Uterus (tissue), 4 donors: ENCODE results near the gene PCDHA4. TPM values are rescaled to one million over a fixed set of nuclear protein-coding genes. Genes with fewer than 3 reads are reported as not detected.
A peak's percentile ranks its signal among the peaks of the same experiment; 100 is the strongest.
"Not testable (repeated sequence)": the region's sequence is repeated elsewhere in the genome, so short reads cannot be mapped to it uniquely, and the experiment has no call there.

Source experiments
- DNase-seq, 2 donors: peaks; one replicate each; pipeline ENCODE4 v3.0.0-alpha.2; 2019 to 2020
- H3K27ac ChIP-seq, 2 donors: fragments of 200-600 bp; sonication (generic); 1 replicate in 1 of 2; 2 replicates in 1 of 2; pipeline ENCODE4 v1.5.1; 2016 to 2018
- H3K27me3 ChIP-seq, 2 donors: fragments of 200-600 bp; sonication (generic); one replicate each; pipeline ENCODE4 v1.5.1; 2018 to 2019; ENCODE audit warnings: control low read depth in 1 of 2
- H3K36me3 ChIP-seq, 2 donors: fragments of 200-600 bp; sonication (generic); one replicate each; pipeline ENCODE4 v1.5.1; 2019; ENCODE audit warnings: control low read depth in 1 of 2
- H3K4me1 ChIP-seq, 2 donors: fragments of 200-600 bp; sonication (generic); one replicate each; pipeline ENCODE4 v1.5.1; 2018 to 2019; ENCODE audit warnings: control low read depth in 1 of 2
- H3K4me3 ChIP-seq, 2 donors: fragments of 200-600 bp; sonication (generic); 1 replicate in 1 of 2; 2 replicates in 1 of 2; pipeline ENCODE4 v1.5.1; 2018 to 2019; ENCODE audit warnings: mild to moderate bottlenecking in 1 of 2
- H3K9me3 ChIP-seq, 2 donors: fragments of 200-600 bp; sonication (generic); one replicate each; pipeline ENCODE4 v1.5.1; 2019; ENCODE audit warnings: control low read depth in 1 of 2
- POLR2A ChIP-seq, 2 donors: fragments of 450-650 bp; IDR thresholded peaks; one replicate each; pipeline ENCODE4 v1.6.1; 2016; ENCODE audit warnings: antibody characterized with exemption in 2 of 2, mild to moderate bottlenecking in 1 of 2, moderate library complexity in 1 of 2
- intact Hi-C: fragments of 100-400 bp; cut with DNase I; formaldehyde crosslinking; loops from one replicate; pipeline ENCODE4 v1.15.1; 2023; ENCODE audit warnings: low total_unique reads
- total RNA-seq, 4 donors: library from RNA; depleted of rRNA in 3 of 4; stranded (reverse); fragments of >200 nt in 3 of 4; gene quantifications; one replicate each; pipeline versions ENCODE4 v1.1.0 to v1.2.4, GENCODE V29; 2014 to 2023
- TF ChIP-seq, protein P1 (sequence below), 4 experiments: fragments of 200-600 bp in 2 of 4; fragments of 450-650 bp in 2 of 4; sonication (generic) in 2 of 4; IDR thresholded peaks; one replicate each; pipeline ENCODE4 v1.5.1; 2016 to 2019; ENCODE audit warnings: antibody characterized with exemption in 4 of 4, mild to moderate bottlenecking in 2 of 4, moderate library complexity in 1 of 4
- donor health status: DM: yes; HTN: yes; CAD: no.

The PCDHA4 gene
- total RNA-seq, 4 donors from 2014 or later: 0.26 to 5.8 (median 0.59) TPM

GRCh38 chr5:140802781-140803271 is 4.0 kb upstream of the PCDHA4 start:
- Histone ChIP-seq H3K27ac (no peak overlapping the region), H3K4me3 (no peak overlapping the region), H3K4me1 (no peaks in the 10 kb centered on the region), H3K36me3 (no peaks in the 10 kb centered on the region), H3K27me3 (no peaks in the 10 kb centered on the region), H3K9me3 (no peaks in the 10 kb centered on the region)
- intact Hi-C loops: no loop called here
- TF ChIP-seq POLR2A (IDR thresholded peaks at IDR 0.05): no peak
- TF ChIP-seq, protein P1, sequence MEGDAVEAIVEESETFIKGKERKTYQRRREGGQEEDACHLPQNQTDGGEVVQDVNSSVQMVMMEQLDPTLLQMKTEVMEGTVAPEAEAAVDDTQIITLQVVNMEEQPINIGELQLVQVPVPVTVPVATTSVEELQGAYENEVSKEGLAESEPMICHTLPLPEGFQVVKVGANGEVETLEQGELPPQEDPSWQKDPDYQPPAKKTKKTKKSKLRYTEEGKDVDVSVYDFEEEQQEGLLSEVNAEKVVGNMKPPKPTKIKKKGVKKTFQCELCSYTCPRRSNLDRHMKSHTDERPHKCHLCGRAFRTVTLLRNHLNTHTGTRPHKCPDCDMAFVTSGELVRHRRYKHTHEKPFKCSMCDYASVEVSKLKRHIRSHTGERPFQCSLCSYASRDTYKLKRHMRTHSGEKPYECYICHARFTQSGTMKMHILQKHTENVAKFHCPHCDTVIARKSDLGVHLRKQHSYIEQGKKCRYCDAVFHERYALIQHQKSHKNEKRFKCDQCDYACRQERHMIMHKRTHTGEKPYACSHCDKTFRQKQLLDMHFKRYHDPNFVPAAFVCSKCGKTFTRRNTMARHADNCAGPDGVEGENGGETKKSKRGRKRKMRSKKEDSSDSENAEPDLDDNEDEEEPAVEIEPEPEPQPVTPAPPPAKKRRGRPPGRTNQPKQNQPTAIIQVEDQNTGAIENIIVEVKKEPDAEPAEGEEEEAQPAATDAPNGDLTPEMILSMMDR (IDR thresholded peaks at IDR 0.05): no peak
- DNase-seq: no peak

DNA sequence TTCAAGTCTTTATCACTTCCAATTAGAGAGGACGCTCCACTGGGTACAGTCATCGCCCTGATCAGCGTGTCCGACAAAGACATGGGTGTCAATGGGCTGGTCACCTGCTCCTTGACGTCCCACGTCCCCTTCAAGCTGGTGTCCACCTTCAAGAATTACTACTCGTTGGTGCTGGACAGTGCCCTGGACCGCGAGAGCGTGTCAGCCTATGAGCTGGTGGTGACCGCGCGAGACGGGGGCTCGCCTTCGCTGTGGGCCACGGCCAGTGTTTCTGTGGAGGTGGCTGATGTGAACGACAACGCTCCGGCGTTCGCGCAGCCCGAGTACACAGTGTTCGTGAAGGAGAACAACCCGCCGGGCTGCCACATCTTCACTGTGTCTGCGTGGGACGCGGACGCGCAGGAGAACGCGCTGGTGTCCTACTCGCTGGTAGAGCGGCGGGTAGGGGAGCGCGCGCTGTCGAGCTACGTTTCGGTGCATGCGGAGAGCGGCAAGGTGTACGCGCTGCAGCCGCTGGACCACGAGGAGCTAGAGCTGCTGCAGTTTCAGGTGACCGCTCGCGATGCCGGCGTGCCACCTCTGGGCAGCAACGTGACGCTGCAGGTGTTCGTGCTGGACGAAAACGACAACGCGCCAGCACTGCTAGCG is 1.5 kb downstream of the PCDHA4 start:
- H3K9me3 ChIP-seq, H3K4me3 ChIP-seq, H3K36me3 ChIP-seq, H3K27me3 ChIP-seq, H3K4me1 ChIP-seq, DNase-seq, H3K27ac ChIP-seq, intact Hi-C loops: not testable (repeated sequence)

- peak in 1 of 2 donors; percentile 13 for DNase-seq
- Histone ChIP-seq H3K36me3 (no peaks in the 10 kb centered on the region), H3K27me3 (no peaks in the 10 kb centered on the region), H3K9me3 (no peaks in the 10 kb centered on the region), H3K4me3 (no peak overlapping the region), H3K4me1 (no peaks in the 10 kb centered on the region), H3K27ac (no peak overlapping the region)
- no peak for TF ChIP-seq POLR2A (IDR thresholded peaks at IDR 0.05)
- TF ChIP-seq, protein P1 (IDR thresholded peaks at IDR 0.05): no peak
- intact Hi-C loops: no loop called here
These were observed 2.0 kb downstream of the PCDHA4 start for GRCh38 chr5:140808889-140809291.

- no peak within 1 kb of the TSS for H3K27ac ChIP-seq
- peaks cover 0 to 8% of the 10 kb centered on the region in 2 donors for H3K9me3 ChIP-seq
- peaks cover 0 to 12% of the 10 kb centered on the region in 2 donors for H3K27me3 ChIP-seq
- peak in 1 of 2 donors; percentile 31 for DNase-seq
- no peak for TF ChIP-seq POLR2A (IDR thresholded peaks at IDR 0.05)
- TF ChIP-seq, protein P1 (IDR thresholded peaks at IDR 0.05): peak in 2 of 4 experiments; percentile 22 to 25
- intact Hi-C loops: no loop called here
- no peaks in the 10 kb centered on the region for H3K36me3 ChIP-seq
- H3K4me3 ChIP-seq: no peak within 1 kb of the TSS
- no peaks in the 10 kb centered on the region for H3K4me1 ChIP-seq
These were observed 14.8 kb downstream of the PCDHA4 start, which contains the start of gene PCDHA5 for GRCh38 chr5:140821375-140822280. Gene PCDHA5, plus strand, starts transcription at chr5:140821613.

DNA sequence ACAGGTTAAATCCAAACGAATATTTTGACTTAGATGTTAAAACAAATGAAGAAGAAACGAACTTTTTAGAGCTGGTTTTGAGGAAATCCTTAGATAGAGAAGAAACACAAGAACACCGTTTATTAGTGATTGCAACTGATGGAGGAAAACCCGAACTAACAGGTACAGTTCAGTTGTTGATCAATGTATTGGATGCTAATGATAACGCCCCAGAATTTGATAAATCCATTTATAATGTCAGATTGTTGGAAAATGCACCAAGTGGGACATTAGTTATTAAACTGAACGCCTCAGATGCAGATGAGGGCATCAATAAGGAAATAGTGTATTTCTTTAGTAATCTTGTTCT is 15.4 kb downstream of the PCDHA4 start:
- no peak for DNase-seq
- H3K27ac ChIP-seq: no peak overlapping the region
- intact Hi-C loops: no loop called here
- peaks cover 0 to 13% of the 10 kb centered on the region in 2 donors for H3K9me3 ChIP-seq
- peaks cover 0 to 12% of the 10 kb centered on the region in 2 donors for H3K27me3 ChIP-seq
- H3K36me3 ChIP-seq: no peaks in the 10 kb centered on the region
- no peak for TF ChIP-seq POLR2A (IDR thresholded peaks at IDR 0.05)
- TF ChIP-seq, protein P1 (IDR thresholded peaks at IDR 0.05): no peak
- no peak overlapping the region for H3K4me3 ChIP-seq
- H3K4me1 ChIP-seq: no peaks in the 10 kb centered on the region

GRCh38 chr5:140822969-140823368 is 16.1 kb downstream of the PCDHA4 start:
- DNase-seq: not testable (repeated sequence)
- H3K27me3 ChIP-seq: peaks cover 0 to 12% of the 10 kb centered on the region in 2 donors

More at GRCh38 chr5:140822969-140823368, 16.1 kb downstream of the PCDHA4 start:
- H3K36me3 ChIP-seq, intact Hi-C loops, H3K4me3 ChIP-seq, H3K4me1 ChIP-seq, H3K27ac ChIP-seq: not testable (repeated sequence)
- H3K9me3 ChIP-seq: peaks cover 0 to 13% of the 10 kb centered on the region in 2 donors
